T1000 (cell line): ENCODE data around the gene MYH3.

Source experiments
- DNase-seq: peaks from one replicate; lab custom pipeline; 2025; ENCODE audit warnings: mixed read lengths; lab: John Stamatoyannopoulos, UW

Gene MYH3

GRCh38 chr17:10613775-10614513 is 43.2 kb downstream of the MYH3 start:
- DNase-seq: no peak

- no peak for DNase-seq
Measured at GRCh38 chr17:10612957-10613744, 44.0 kb downstream of the MYH3 start.

GRCh38 chr17:10610884-10611283 is 46.2 kb downstream of the MYH3 start:
- DNase-seq: no peak

GRCh38 chr17:10608244-10608643 is 48.9 kb downstream of the MYH3 start:
- DNase-seq: no peak

GRCh38 chr17:10606110-10606509 is 51.0 kb downstream of the MYH3 start:
- DNase-seq: no peak

GRCh38 chr17:10605221-10605783 is 51.8 kb downstream of the MYH3 start:
- no peak for DNase-seq

- DNase-seq: no peak
Measured at GRCh38 chr17:10604521-10604920, 52.6 kb downstream of the MYH3 start.

- DNase-seq: no peak
Measured at GRCh38 chr17:10603931-10604330, 53.2 kb downstream of the MYH3 start.

- DNase-seq: no peak
Measured at GRCh38 chr17:10600571-10600970, 56.5 kb downstream of the MYH3 start.

GRCh38 chr17:10598621-10599020 is 58.5 kb downstream of the MYH3 start:
- no peak for DNase-seq

GRCh38 chr17:10589553-10590145 is 67.5 kb downstream of the MYH3 start:
- DNase-seq: no peak

- DNase-seq: no peak
Measured at GRCh38 chr17:10585529-10585928, 71.6 kb downstream of the MYH3 start.

GRCh38 chr17:10583834-10584233 is 73.3 kb downstream of the MYH3 start:
- no peak for DNase-seq

- DNase-seq: no peak
Measured at GRCh38 chr17:10579270-10579669, 77.8 kb downstream of the MYH3 start.
